Measurements from ENCODE around the gene FHOD3. TPM values are rescaled to one million over a fixed set of nuclear protein-coding genes. Genes with fewer than 3 reads are reported as not detected.
"Not testable (repeated sequence)": the region's sequence is repeated elsewhere in the genome, so short reads cannot be mapped to it uniquely, and the experiment has no call there.

The FHOD3 gene
- total RNA-seq, 1 experiment from 2014 or later, result 2.9 TPM

GRCh38 chr18:36547544-36547943, 250.0 kb downstream of the FHOD3 start:
- Mint-ChIP-seq H3K36me3 (ENCODE audit: insufficient read depth, unreplicated experiment) (no peaks in the 10 kb centered on the region), H3K9me3 (ENCODE audit: low read depth, unreplicated experiment) (peaks cover 2% of the 10 kb centered on the region), H3K27ac (ENCODE audit: unreplicated experiment) (no peak overlapping the region), H3K4me3 (ENCODE audit: low read depth, unreplicated experiment) (no peak overlapping the region), H3K27me3 (ENCODE audit: unreplicated experiment) (peaks cover 24% of the 10 kb centered on the region), H3K4me1 (ENCODE audit: low read depth, unreplicated experiment) (no peaks in the 10 kb centered on the region)
- DNase-seq, result no peak
- BruUV-seq (replicated peaks), result no TSS peak
- TF ChIP-seq, protein P1, sequence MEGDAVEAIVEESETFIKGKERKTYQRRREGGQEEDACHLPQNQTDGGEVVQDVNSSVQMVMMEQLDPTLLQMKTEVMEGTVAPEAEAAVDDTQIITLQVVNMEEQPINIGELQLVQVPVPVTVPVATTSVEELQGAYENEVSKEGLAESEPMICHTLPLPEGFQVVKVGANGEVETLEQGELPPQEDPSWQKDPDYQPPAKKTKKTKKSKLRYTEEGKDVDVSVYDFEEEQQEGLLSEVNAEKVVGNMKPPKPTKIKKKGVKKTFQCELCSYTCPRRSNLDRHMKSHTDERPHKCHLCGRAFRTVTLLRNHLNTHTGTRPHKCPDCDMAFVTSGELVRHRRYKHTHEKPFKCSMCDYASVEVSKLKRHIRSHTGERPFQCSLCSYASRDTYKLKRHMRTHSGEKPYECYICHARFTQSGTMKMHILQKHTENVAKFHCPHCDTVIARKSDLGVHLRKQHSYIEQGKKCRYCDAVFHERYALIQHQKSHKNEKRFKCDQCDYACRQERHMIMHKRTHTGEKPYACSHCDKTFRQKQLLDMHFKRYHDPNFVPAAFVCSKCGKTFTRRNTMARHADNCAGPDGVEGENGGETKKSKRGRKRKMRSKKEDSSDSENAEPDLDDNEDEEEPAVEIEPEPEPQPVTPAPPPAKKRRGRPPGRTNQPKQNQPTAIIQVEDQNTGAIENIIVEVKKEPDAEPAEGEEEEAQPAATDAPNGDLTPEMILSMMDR (IDR thresholded peaks at IDR 0.05; ENCODE audit: unreplicated experiment), result no peak
- intact Hi-C loops (cut with micrococcal nuclease; ENCODE audit: unreplicated experiment), result no loop called here
- CTCF ChIA-PET, result no interaction called here

DNA sequence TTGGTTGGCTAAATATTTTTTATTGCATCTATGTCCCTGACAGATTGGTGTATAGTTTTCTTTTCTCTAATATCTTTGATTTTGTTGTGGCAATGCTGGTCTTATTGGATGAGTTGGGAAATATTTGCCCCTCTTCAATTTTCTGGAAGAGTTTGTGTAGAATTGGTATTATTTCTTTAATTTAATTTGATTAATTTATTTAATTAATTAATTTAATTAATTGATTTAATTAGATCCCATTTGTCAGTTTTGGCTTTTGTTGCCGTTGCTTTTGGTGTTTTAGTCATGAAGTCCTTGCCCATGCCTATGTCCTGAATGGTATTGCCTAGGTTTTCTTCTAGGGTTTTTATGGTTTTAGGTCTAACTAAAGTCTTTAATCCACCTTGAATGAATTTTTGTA, 253.8 kb downstream of the FHOD3 start:
- CTCF ChIA-PET; H3K9me3 Mint-ChIP-seq (ENCODE audit: low read depth, unreplicated experiment); DNase-seq; H3K4me3 Mint-ChIP-seq (ENCODE audit: low read depth, unreplicated experiment); intact Hi-C loops (cut with micrococcal nuclease; ENCODE audit: unreplicated experiment); H3K4me1 Mint-ChIP-seq (ENCODE audit: low read depth, unreplicated experiment); H3K36me3 Mint-ChIP-seq (ENCODE audit: insufficient read depth, unreplicated experiment); BruUV-seq (replicated peaks); H3K27ac Mint-ChIP-seq (ENCODE audit: unreplicated experiment): not testable (repeated sequence)
- H3K27me3 Mint-ChIP-seq (ENCODE audit: unreplicated experiment), result peaks cover 12% of the 10 kb centered on the region

DNA sequence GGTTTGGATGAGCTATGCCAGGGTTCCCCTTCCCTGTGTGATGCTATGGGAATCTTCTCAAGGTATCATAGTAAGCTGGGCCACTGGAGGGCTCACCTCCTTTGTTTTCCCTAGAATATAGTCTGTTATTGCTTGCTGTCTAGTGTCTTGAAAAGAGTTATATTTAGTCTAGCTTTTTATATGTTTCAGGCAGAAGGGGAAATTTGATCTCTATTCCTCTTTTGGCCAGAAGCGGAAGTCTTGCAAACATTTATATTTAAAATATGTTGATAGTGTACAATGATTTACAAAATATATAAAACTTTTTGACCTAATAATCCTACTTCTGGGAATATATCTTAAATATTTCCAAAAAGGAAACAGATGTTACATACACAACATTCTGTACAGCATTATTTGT, 260.7 kb downstream of the FHOD3 start:
- BruUV-seq (replicated peaks), result no TSS peak
- Mint-ChIP-seq H3K27me3 (ENCODE audit: unreplicated experiment) (no peaks in the 10 kb centered on the region), H3K4me1 (ENCODE audit: low read depth, unreplicated experiment) (no peaks in the 10 kb centered on the region), H3K4me3 (ENCODE audit: low read depth, unreplicated experiment) (no peak overlapping the region), H3K9me3 (ENCODE audit: low read depth, unreplicated experiment) (no peaks in the 10 kb centered on the region), H3K36me3 (ENCODE audit: insufficient read depth, unreplicated experiment) (no peaks in the 10 kb centered on the region), H3K27ac (ENCODE audit: unreplicated experiment) (no peak overlapping the region)
- no peak for DNase-seq
- CTCF ChIA-PET, result no interaction called here
- TF ChIP-seq, protein P1 (IDR thresholded peaks at IDR 0.05; ENCODE audit: unreplicated experiment), result no peak
- intact Hi-C loops (cut with micrococcal nuclease; ENCODE audit: unreplicated experiment), result no loop called here

DNA sequence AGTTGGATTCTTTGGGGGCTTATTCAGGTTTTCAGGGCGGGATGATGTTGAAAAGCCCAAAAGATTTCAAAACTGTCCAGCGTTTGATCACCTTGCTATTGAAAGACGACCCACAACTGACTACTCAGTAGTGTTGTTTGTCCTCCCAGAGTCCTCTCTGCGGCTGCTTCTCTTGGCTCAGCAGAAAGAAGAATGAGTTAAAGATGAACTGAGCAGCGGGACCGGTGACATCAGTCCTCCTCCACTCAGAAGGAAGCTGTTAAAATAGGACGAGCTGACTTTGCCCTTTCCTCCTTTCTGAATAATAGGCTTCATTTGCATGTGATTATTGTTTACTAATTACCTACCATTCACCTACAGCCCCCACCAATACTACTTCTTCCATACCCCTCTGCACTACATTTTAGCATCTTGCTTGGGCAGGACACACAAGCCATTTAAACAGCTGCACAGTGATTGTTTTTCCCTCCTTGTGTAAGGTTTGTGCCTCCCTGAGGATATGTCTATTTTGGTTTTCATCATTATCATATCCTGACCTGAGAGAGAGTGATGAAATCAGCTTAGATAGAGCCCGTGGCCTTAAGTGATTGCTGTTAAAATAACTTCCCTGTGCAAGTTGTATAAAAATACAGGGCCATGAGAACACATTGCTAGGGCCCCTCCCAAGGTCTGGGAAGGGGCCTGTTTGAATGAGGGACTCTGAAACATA, 261.8 kb downstream of the FHOD3 start:
- CTCF ChIA-PET, result no interaction called here
- H3K36me3 Mint-ChIP-seq (ENCODE audit: insufficient read depth, unreplicated experiment), result no peaks in the 10 kb centered on the region
- no peak for DNase-seq
- H3K4me3 Mint-ChIP-seq (ENCODE audit: low read depth, unreplicated experiment), result no peak overlapping the region
- no peaks in the 10 kb centered on the region for H3K9me3 Mint-ChIP-seq (ENCODE audit: low read depth, unreplicated experiment)
- H3K4me1 Mint-ChIP-seq (ENCODE audit: low read depth, unreplicated experiment), result no peaks in the 10 kb centered on the region
- TF ChIP-seq, protein P1 (IDR thresholded peaks at IDR 0.05; ENCODE audit: unreplicated experiment), result no peak
- peaks cover 9% of the 10 kb centered on the region for H3K27me3 Mint-ChIP-seq (ENCODE audit: unreplicated experiment)
- BruUV-seq (replicated peaks), result no TSS peak
- intact Hi-C loops (cut with micrococcal nuclease; ENCODE audit: unreplicated experiment), result no loop called here
- H3K27ac Mint-ChIP-seq (ENCODE audit: unreplicated experiment), result no peak overlapping the region

- Mint-ChIP-seq H3K4me1 (ENCODE audit: low read depth, unreplicated experiment) (no peaks in the 10 kb centered on the region), H3K27ac (ENCODE audit: unreplicated experiment) (no peak overlapping the region), H3K4me3 (ENCODE audit: low read depth, unreplicated experiment) (no peak overlapping the region), H3K36me3 (ENCODE audit: insufficient read depth, unreplicated experiment) (no peaks in the 10 kb centered on the region), H3K9me3 (ENCODE audit: low read depth, unreplicated experiment) (no peaks in the 10 kb centered on the region), H3K27me3 (ENCODE audit: unreplicated experiment) (peaks cover 9% of the 10 kb centered on the region)
- no peak for DNase-seq
- BruUV-seq (replicated peaks), result no TSS peak
- intact Hi-C loops (cut with micrococcal nuclease; ENCODE audit: unreplicated experiment), result no loop called here
- CTCF ChIA-PET, result interaction anchor here (0.6 kb wide), 1 partner anchor 1696 kb away, joined by 3 read pairs; no protein-coding TSS in a partner anchor
- TF ChIP-seq, protein P1 (IDR thresholded peaks at IDR 0.05; ENCODE audit: unreplicated experiment), result no peak
Measured at GRCh38 chr18:36560187-36560586, 262.7 kb downstream of the FHOD3 start.
